A673 (cell line): Measurements from ENCODE around the gene TMED10.
"Not testable (repeated sequence)": the region's sequence is repeated elsewhere in the genome, so short reads cannot be mapped to it uniquely, and the experiment has no call there.

Source experiments
- CTCF ChIP-seq: fragments of 300-800, 200-600 bp; sonication (generic); conservative IDR thresholded peaks from 2 replicates; pipeline ENCODE4 v1.5.1; 2017; ENCODE audit warnings: low read depth, mild to moderate bottlenecking, antibody characterized with exemption, low read length, moderate library complexity, mixed read lengths
- EZH2 ChIP-seq: fragments of 200-600 bp; sonication (generic); IDR thresholded peaks from 2 replicates; pipeline ENCODE4 v1.6.1; 2017; ENCODE audit warnings: borderline replicate concordance, low read depth, mild to moderate bottlenecking, mixed read lengths, antibody characterized with exemption, low read length; ENCODE audit not compliant: poor library complexity, severe bottlenecking

- not testable (repeated sequence) for TF ChIP-seq CTCF, EZH2
Measured at GRCh38 chr14:75150637-75151036, 25.8 kb downstream of the TMED10 start.
